Liver (tissue), 3 donors: ENCODE measurements around the gene POLDIP2.

Source experiments
- ATF3 ChIP-seq: IDR thresholded peaks from 2 replicates; pipeline ENCODE4 v1.6.1; 2016; ENCODE audit warnings: antibody characterized with exemption
- CTCF ChIP-seq: fragments of 150-350 bp; IDR thresholded peaks from 2 replicates; pipeline ENCODE4 v1.5.1; 2017; ENCODE audit warnings: improper control_type of control experiment, low read depth, low read length; ENCODE audit not compliant: missing input control
- EGR1 ChIP-seq, 2 donors: IDR thresholded peaks; 2 replicates each; pipeline ENCODE4 v1.6.1; 2016 to 2018; ENCODE audit warnings: antibody characterized with exemption in 2 of 2, low read depth in 2 of 2
- GABPA ChIP-seq, 2 donors: IDR thresholded peaks in 1 of 2; conservative IDR thresholded peaks in 1 of 2; 2 replicates each; pipeline ENCODE4 v1.6.1; 2016; ENCODE audit warnings: antibody characterized with exemption in 2 of 2, mild to moderate bottlenecking in 1 of 2, moderate library complexity in 1 of 2
- HNF4A ChIP-seq, 2 donors: conservative IDR thresholded peaks; 2 replicates each; pipeline ENCODE4 v1.6.1; 2016; ENCODE audit warnings: antibody characterized with exemption in 2 of 2, mild to moderate bottlenecking in 2 of 2
- JUND ChIP-seq, 2 donors: IDR thresholded peaks; 2 replicates each; pipeline ENCODE4 v1.6.1; 2016; ENCODE audit warnings: antibody characterized with exemption in 2 of 2
- NR2F2 ChIP-seq: IDR thresholded peaks from 2 replicates; pipeline ENCODE4 v1.6.1; 2016; ENCODE audit warnings: antibody characterized with exemption
- RAD21 ChIP-seq, 2 donors: IDR thresholded peaks; 2 replicates each; pipeline ENCODE4 v1.6.1; 2016; ENCODE audit warnings: antibody characterized with exemption in 2 of 2, mild to moderate bottlenecking in 2 of 2
- REST ChIP-seq: IDR thresholded peaks from 2 replicates; pipeline ENCODE4 v1.6.1; 2016; ENCODE audit warnings: antibody characterized with exemption, mild to moderate bottlenecking
- SP1 ChIP-seq: IDR thresholded peaks from 2 replicates; pipeline ENCODE4 v1.6.1; 2018; ENCODE audit warnings: antibody characterized with exemption, mild to moderate bottlenecking
- TAF1 ChIP-seq: conservative IDR thresholded peaks from 2 replicates; pipeline ENCODE4 v1.6.1; 2016; ENCODE audit warnings: antibody characterized with exemption, mild to moderate bottlenecking
- YY1 ChIP-seq: IDR thresholded peaks from 2 replicates; pipeline ENCODE4 v1.6.1; 2016; ENCODE audit warnings: antibody characterized with exemption, mild to moderate bottlenecking
- TF ChIP-seq, protein P1 (sequence below): IDR thresholded peaks from 2 replicates; pipeline ENCODE4 v1.6.1; 2016; ENCODE audit warnings: antibody characterized with exemption
- TF ChIP-seq, protein P2 (sequence below): IDR thresholded peaks from 2 replicates; pipeline ENCODE4 v1.6.1; 2016; ENCODE audit warnings: antibody characterized with exemption
- donor health status: healthy.
- donor health status: healthy.

DNA sequence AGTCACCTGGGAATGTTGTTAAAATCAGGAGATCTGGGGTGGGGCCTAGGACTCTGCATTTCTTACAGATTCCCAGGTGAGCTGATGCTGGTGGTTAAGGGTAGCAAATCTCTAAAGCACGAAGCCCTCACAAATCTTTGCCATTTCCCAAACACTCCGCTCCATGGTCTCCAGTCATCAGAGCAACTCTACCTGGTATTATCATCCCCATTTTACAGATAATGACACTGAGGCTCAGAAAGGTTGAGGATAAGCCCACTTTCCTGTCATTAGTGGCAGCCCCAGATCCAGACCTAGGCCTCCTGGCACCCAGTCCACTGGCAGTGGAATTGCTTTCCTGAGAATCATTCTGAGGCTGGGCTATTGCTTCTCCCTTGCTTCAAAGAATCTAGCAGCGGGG lies 39.9 kb upstream of the POLDIP2 start:
- no peak for TF ChIP-seq ATF3
- no peak for TF ChIP-seq CTCF
- TF ChIP-seq YY1 = no peak
- TF ChIP-seq, protein P1, sequence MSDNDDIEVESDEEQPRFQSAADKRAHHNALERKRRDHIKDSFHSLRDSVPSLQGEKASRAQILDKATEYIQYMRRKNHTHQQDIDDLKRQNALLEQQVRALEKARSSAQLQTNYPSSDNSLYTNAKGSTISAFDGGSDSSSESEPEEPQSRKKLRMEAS = no peak
- TF ChIP-seq REST = no peak
- TF ChIP-seq NR2F2 = no peak
- TF ChIP-seq EGR1 (IDR thresholded peaks at IDR 0.05; ENCODE audit: low read depth in 2 of 2) = no peak
- no peak for TF ChIP-seq TAF1
- TF ChIP-seq RAD21 (IDR thresholded peaks at IDR 0.05) = no peak
- TF ChIP-seq, protein P2, sequence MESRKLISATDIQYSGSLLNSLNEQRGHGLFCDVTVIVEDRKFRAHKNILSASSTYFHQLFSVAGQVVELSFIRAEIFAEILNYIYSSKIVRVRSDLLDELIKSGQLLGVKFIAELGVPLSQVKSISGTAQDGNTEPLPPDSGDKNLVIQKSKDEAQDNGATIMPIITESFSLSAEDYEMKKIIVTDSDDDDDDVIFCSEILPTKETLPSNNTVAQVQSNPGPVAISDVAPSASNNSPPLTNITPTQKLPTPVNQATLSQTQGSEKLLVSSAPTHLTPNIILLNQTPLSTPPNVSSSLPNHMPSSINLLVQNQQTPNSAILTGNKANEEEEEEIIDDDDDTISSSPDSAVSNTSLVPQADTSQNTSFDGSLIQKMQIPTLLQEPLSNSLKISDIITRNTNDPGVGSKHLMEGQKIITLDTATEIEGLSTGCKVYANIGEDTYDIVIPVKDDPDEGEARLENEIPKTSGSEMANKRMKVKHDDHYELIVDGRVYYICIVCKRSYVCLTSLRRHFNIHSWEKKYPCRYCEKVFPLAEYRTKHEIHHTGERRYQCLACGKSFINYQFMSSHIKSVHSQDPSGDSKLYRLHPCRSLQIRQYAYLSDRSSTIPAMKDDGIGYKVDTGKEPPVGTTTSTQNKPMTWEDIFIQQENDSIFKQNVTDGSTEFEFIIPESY = no peak
- TF ChIP-seq JUND (IDR thresholded peaks at IDR 0.05) = no peak
- TF ChIP-seq SP1 = no peak
- no peak for TF ChIP-seq HNF4A (conservative IDR thresholded peaks at IDR 0.05)
- no peak for TF ChIP-seq GABPA (IDR thresholded peaks at IDR 0.05 in 1 of 2, conservative IDR thresholded peaks at IDR 0.05 in 1 of 2)
